K562 (cell line): Measurements from ENCODE around the gene ABCC1. TPM values are rescaled to one million over a fixed set of nuclear protein-coding genes. Genes with fewer than 3 reads are reported as not detected.
A peak's percentile ranks its signal among the peaks of the same experiment; 100 is the strongest.

Experiments used
- ATAC-seq: fragments of 200-7000 bp; cut with Tn5 transposase; 3 replicates; pipeline ENCODE4 v1.9.1; 2020; ENCODE audit warnings: moderate library complexity
- BruUV-seq: library from RNA; stranded (reverse); fragments of 400-500 nt; replicated peaks from 2 replicates; lab custom pipeline; 2021; lab: Mats Ljungman, UMichigan
- CTCF ChIA-PET: fragments of 300-600 bp; formaldehyde crosslinking; extraction: SDS; loops from one replicate; lab custom pipeline; 2021; ENCODE audit warnings: low intra/inter-chr PET ratio; lab: Yijun Ruan, JAX
- POLR2A ChIA-PET: fragments of 300-600, 350-650 bp; sonication (Branson Sonifier 250); formaldehyde crosslinking; extraction: SDS; loops from one replicate; lab custom pipeline; 2021; ENCODE audit warnings: antibody characterized with exemption, inconsistent platforms; lab: Yijun Ruan, JAX
- DNase-seq, 4 experiments: peaks; one replicate each; pipeline versions ENCODE4 v3.0.0 to v3.0.0-alpha.2; 2011 to 2018; ENCODE audit warnings: low spot score in 3 of 4, mixed read lengths in 3 of 4; ENCODE audit errors: extremely low read depth in 1 of 4
- FAIRE-seq: peaks from 2 replicates; lab custom pipeline; 2011; peaks lifted over from hg19 to GRCh38; lab: Jason Lieb, UNC
- H2AFZ ChIP-seq: 2 replicates; pipeline ENCODE4 v1.6.0; 2011; ENCODE audit warnings: low read depth, low read length, control low read depth, inconsistent platforms
- H3K27ac ChIP-seq: fragments of 200-600 bp; 3 replicates; pipeline ENCODE4 v1.8.0; 2011; ENCODE audit warnings: low read depth, mild to moderate bottlenecking, control low read depth, inconsistent platforms, low read length, moderate library complexity, mixed read lengths; ENCODE audit errors: extremely low read depth
- H3K27me3 ChIP-seq, 2 experiments: fragments of 300-600 bp in 1 of 2; 2 replicates in 1 of 2; 3 replicates in 1 of 2; pipeline versions ENCODE4 v1.6.0 to v1.8.0; 2011; ENCODE audit warnings: inconsistent platforms in 2 of 2, low read length in 2 of 2, mild to moderate bottlenecking in 1 of 2, mixed read lengths in 1 of 2, moderate library complexity in 1 of 2; ENCODE audit not compliant: control insufficient read depth in 2 of 2, insufficient read depth in 2 of 2
- H3K36me3 ChIP-seq: fragments of 300-600 bp; 3 replicates; pipeline ENCODE4 v1.8.0; 2011; ENCODE audit warnings: mild to moderate bottlenecking, low read length, inconsistent platforms; ENCODE audit not compliant: control insufficient read depth, insufficient read depth
- H3K4me1 ChIP-seq, 2 experiments: fragments of 200-600 bp in 1 of 2; replicated peaks in 1 of 2; 2 replicates in 1 of 2; 3 replicates in 1 of 2; pipeline versions ENCODE4 v1.5.1 to v1.8.0; 2011; ENCODE audit warnings: inconsistent platforms in 2 of 2, low read length in 2 of 2, mild to moderate bottlenecking in 1 of 2, mixed read lengths in 1 of 2, moderate library complexity in 1 of 2; ENCODE audit not compliant: control insufficient read depth in 2 of 2, insufficient read depth in 2 of 2
- H3K4me2 ChIP-seq: 2 replicates; pipeline ENCODE4 v1.6.1; 2011; ENCODE audit warnings: low read length, control low read depth, inconsistent platforms, mixed read lengths; ENCODE audit not compliant: insufficient read depth
- H3K4me3 ChIP-seq: fragments of 200-600 bp; sonication (generic), shearing (Covaris generic); 2 replicates; pipeline ENCODE4 v1.5.1; 2016; ENCODE audit warnings: control low read depth, inconsistent platforms
- H3K79me2 ChIP-seq: fragments of 200-600 bp; 3 replicates; pipeline ENCODE4 v1.8.0; 2011; ENCODE audit warnings: low read length, inconsistent platforms; ENCODE audit not compliant: control insufficient read depth, insufficient read depth
- H3K9ac ChIP-seq, 2 experiments: 2 replicates each; pipeline versions ENCODE4 v1.6.0 to v1.6.1; 2011; ENCODE audit warnings: low read depth in 2 of 2, low read length in 2 of 2, control low read depth in 1 of 2, inconsistent platforms in 1 of 2, mild to moderate bottlenecking in 1 of 2, mixed read lengths in 1 of 2; ENCODE audit not compliant: insufficient read depth in 1 of 2
- H3K9me1 ChIP-seq: one replicate; pipeline ENCODE4 v1.6.0; 2011; ENCODE audit warnings: inconsistent platforms, mild to moderate bottlenecking, low read length, moderate library complexity; ENCODE audit not compliant: control insufficient read depth, insufficient read depth
- H3K9me3 ChIP-seq: replicated peaks from 2 replicates; pipeline ENCODE4 v1.5.1; 2011; ENCODE audit warnings: low read depth, low read length, inconsistent platforms; ENCODE audit not compliant: control insufficient read depth, insufficient read depth
- H4K20me1 ChIP-seq: replicated peaks from 2 replicates; pipeline ENCODE4 v1.6.1; 2011; ENCODE audit warnings: low read length, inconsistent platforms, mixed read lengths; ENCODE audit not compliant: control insufficient read depth, insufficient read depth
- BCOR ChIP-seq: fragments of 450-650 bp; IDR thresholded peaks from 2 replicates; pipeline ENCODE4 v1.6.1; 2016
- KDM1A ChIP-seq, 2 experiments: fragments of 450-650 bp; IDR thresholded peaks; 2 replicates each; pipeline ENCODE4 v1.6.1; 2016; ENCODE audit warnings: mild to moderate bottlenecking in 2 of 2
- RBM25 ChIP-seq: fragments of 200-400 bp; formaldehyde crosslinking; IDR thresholded peaks from 2 replicates; pipeline ENCODE4 v1.6.1; 2018; ENCODE audit warnings: low read length, low read depth, moderate library complexity; ENCODE audit not compliant: severe bottlenecking
- WGBS: fragments of 100-300 bp; shearing (Covaris generic); methylation state at CpG from one replicate; pipeline ENCODE4 v1.1.6; 2016; ENCODE audit warnings: low coverage, mixed read lengths; ENCODE audit not compliant: insufficient coverage; ENCODE audit errors: missing lambda C conversion rate; 5-methylcytosine and 5-hydroxymethylcytosine counted together
- in situ Hi-C: fragments of 300-500 bp; cut with MboI; formaldehyde crosslinking; loops from 4 replicates; pipeline ENCODE4 v1.15.0; 2018; ENCODE audit warnings: inconsistent platforms, mixed read lengths
- intact Hi-C: fragments of 100-400 bp; cut with micrococcal nuclease; formaldehyde crosslinking; loops from 2 replicates; pipeline ENCODE4 v1.14.2; 2022
- polyA plus RNA-seq, 8 experiments: library from polyadenylated mRNA; depleted of rRNA in 4 of 8; stranded (reverse) in 5 of 8; unstranded in 3 of 8; fragments of >200 nt; fragmentation: Nextera tagmentation in 2 of 8; fragmentation: Illumina TruSeq in 1 of 8; extraction: Ambion mirVana in 2 of 8; extraction: Trizol in 1 of 8; gene quantifications; 2 replicates each; pipeline versions ENCODE4 v1.2.1 to v1.2.3, GENCODE V29; 2011 to 2014; ENCODE audit warnings: inconsistent platforms in 1 of 8, missing spikeins in 1 of 8
- total RNA-seq, 7 experiments: library from RNA; depleted of rRNA in 6 of 7; stranded (reverse); fragments of >200 nt in 6 of 7; fragmentation: Illumina TruSeq in 2 of 7; extraction: Trizol in 2 of 7; gene quantifications; 2 replicates each; pipeline versions ENCODE4 v1.2.1 to v1.2.3, GENCODE V29; 2011 to 2021; ENCODE audit warnings: low replicate concordance in 1 of 7
- TF ChIP-seq, protein P1 (sequence below): fragments of 450-650 bp; IDR thresholded peaks from 2 replicates; pipeline ENCODE4 v1.6.1; 2016; ENCODE audit warnings: low read depth

Gene ABCC1
- total and polyA plus RNA-seq, 9 of the 15 experiments (the other 6 are each of a cell fraction or from before 2014, with no cell fraction given), result 3.9 to 41.6 (median 10.0) TPM

DNA sequence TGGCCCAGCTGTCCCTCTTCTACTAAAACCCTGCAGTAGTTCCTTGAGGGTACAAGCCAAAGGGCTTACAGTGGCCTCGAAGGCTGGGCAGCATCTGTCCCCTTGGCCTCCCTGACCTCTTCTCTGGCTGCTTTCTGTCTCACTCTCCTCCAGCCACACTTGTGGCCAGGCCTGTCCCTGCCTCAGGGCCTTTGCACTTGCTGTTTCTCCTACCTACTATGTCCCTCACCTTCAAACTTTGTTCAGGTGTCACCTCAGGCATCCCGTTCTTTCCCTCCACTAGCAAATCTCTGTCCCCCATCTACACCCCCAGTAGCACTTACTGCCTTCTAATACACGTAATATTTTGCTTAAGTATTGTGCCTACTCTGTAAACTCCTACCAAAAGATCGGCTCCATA is 6.0 kb downstream of the ABCC1 start:
- no TSS peak for BruUV-seq
- H3K27me3 ChIP-seq, result no peaks in the 10 kb centered on the region
- DNase-seq (no peak), FAIRE-seq (no peak), ATAC-seq (no peak)
- intact Hi-C loops (no loop called here), in situ Hi-C loops (no loop called here)
- peaks cover 7% of the 10 kb centered on the region for H4K20me1 ChIP-seq
- H3K4me3 ChIP-seq, result no peak overlapping the region
- TF ChIP-seq BCOR, result peak; percentile 79
- TF ChIP-seq KDM1A (IDR thresholded peaks at IDR 0.05), result 0 out of 4 replicates have a peak, but pooled peaks of 1 of the 2 experiments have one; percentile 15
- peak; percentile 84 for TF ChIP-seq RBM25
- TF ChIP-seq, protein P1, sequence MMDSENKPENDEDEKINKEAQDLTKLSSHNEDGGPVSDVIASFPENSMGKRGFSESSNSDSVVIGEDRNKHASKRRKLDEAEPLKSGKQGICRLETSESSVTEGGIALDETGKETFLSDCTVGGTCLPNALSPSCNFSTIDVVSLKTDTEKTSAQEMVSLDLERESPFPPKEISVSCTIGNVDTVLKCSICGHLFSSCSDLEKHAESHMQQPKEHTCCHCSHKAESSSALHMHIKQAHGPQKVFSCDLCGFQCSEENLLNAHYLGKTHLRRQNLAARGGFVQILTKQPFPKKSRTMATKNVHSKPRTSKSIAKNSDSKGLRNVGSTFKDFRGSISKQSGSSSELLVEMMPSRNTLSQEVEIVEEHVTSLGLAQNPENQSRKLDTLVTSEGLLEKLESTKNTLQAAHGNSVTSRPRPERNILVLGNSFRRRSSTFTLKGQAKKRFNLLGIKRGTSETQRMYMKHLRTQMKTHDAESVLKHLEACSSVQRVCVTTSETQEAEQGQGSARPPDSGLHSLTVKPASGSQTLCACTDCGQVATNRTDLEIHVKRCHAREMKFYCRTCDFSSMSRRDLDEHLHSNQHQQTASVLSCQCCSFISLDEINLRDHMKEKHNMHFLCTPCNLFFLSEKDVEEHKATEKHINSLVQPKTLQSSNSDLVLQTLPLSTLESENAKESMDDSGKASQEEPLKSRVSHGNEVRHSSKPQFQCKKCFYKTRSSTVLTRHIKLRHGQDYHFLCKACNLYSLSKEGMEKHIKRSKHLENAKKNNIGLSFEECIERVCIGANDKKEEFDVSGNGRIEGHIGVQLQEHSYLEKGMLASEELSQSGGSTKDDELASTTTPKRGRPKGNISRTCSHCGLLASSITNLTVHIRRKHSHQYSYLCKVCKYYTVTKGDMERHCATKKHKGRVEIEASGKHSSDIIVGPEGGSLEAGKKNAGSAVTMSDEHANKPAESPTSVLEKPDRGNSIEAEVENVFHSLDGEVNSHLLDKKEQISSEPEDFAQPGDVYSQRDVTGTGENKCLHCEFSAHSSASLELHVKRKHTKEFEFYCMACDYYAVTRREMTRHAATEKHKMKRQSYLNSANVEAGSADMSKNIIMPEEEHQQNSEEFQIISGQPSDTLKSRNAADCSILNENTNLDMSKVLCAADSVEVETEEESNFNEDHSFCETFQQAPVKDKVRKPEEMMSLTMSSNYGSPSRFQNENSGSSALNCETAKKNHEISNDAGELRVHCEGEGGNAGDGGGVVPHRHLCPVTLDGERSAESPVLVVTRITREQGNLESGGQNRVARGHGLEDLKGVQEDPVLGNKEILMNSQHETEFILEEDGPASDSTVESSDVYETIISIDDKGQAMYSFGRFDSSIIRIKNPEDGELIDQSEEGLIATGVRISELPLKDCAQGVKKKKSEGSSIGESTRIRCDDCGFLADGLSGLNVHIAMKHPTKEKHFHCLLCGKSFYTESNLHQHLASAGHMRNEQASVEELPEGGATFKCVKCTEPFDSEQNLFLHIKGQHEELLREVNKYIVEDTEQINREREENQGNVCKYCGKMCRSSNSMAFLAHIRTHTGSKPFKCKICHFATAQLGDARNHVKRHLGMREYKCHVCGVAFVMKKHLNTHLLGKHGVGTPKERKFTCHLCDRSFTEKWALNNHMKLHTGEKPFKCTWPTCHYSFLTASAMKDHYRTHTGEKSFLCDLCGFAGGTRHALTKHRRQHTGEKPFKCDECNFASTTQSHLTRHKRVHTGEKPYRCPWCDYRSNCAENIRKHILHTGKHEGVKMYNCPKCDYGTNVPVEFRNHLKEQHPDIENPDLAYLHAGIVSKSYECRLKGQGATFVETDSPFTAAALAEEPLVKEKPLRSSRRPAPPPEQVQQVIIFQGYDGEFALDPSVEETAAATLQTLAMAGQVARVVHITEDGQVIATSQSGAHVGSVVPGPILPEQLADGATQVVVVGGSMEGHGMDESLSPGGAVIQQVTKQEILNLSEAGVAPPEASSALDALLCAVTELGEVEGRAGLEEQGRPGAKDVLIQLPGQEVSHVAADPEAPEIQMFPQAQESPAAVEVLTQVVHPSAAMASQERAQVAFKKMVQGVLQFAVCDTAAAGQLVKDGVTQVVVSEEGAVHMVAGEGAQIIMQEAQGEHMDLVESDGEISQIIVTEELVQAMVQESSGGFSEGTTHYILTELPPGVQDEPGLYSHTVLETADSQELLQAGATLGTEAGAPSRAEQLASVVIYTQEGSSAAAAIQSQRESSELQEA, result no peak
- H3K9me3 ChIP-seq, result no peaks in the 10 kb centered on the region
- H3K36me3 ChIP-seq, result peaks cover 20% of the 10 kb centered on the region; the same call in 2 of the 3 replicates
- no peak overlapping the region for H3K4me2 ChIP-seq
- H3K79me2 ChIP-seq, result peaks cover 96% of the 10 kb centered on the region
- peaks cover 22 to 26% of the 10 kb centered on the region in 2 experiments; a peak in 4 of 5 replicates for H3K4me1 ChIP-seq
- CTCF ChIA-PET, result no interaction called here
- H2AFZ ChIP-seq, result no peak overlapping the region
- POLR2A ChIA-PET, result no interaction called here
- WGBS, result 86% methylated on average over 4 of the region's 4 CpGs
- H3K9me1 ChIP-seq, result peaks cover 2% of the 10 kb centered on the region
- H3K9ac ChIP-seq, result peak overlapping the region in 1 of 2 experiments; percentile 23; a peak in 1 of 4 replicates
- no peak overlapping the region for H3K27ac ChIP-seq
